HepG2 (cell line): ENCODE measurements around the gene HP1BP3. TPM values are rescaled to one million over a fixed set of nuclear protein-coding genes. Genes with fewer than 3 reads are reported as not detected.

ENCODE experiments used
- GZF1 ChIP-seq: sonication (generic); formaldehyde crosslinking; IDR thresholded peaks from 2 replicates; pipeline ENCODE4 v1.5.1; 2020; ENCODE audit warnings: mild to moderate bottlenecking, missing genetic modification reagents
- MATR3 ChIP-seq: sonication (generic); formaldehyde crosslinking; IDR thresholded peaks from 2 replicates; pipeline ENCODE4 v1.4.0; 2020; ENCODE audit warnings: missing genetic modification reagents
- NR2C2 ChIP-seq: sonication (generic); formaldehyde crosslinking; IDR thresholded peaks from 2 replicates; pipeline ENCODE4 v1.4.0; 2020; ENCODE audit warnings: missing genetic modification reagents, mild to moderate bottlenecking, moderate library complexity, borderline replicate concordance
- PAF1 ChIP-seq: IDR thresholded peaks from 2 replicates; pipeline ENCODE4 v1.6.1; 2016; ENCODE audit warnings: missing genetic modification reagents, missing compliant biosample characterization
- SOX6 ChIP-seq, 2 experiments: fragments of 450-650 bp in 1 of 2; sonication (generic) in 1 of 2; formaldehyde crosslinking in 1 of 2; IDR thresholded peaks; 2 replicates each; pipeline versions ENCODE4 v1.4.0 to v1.6.1; 2017 to 2020; ENCODE audit warnings: antibody characterized with exemption in 1 of 2, mild to moderate bottlenecking in 1 of 2, missing genetic modification reagents in 1 of 2
- ZNF253 ChIP-seq: sonication (generic); formaldehyde crosslinking; IDR thresholded peaks from 2 replicates; pipeline ENCODE4 v1.8.0; 2022; ENCODE audit warnings: mild to moderate bottlenecking, missing genetic modification reagents, borderline replicate concordance
- polyA plus RNA-seq, 8 experiments: library from polyadenylated mRNA; depleted of rRNA in 3 of 8; stranded (reverse) in 7 of 8; unstranded in 1 of 8; fragments of >200 nt; fragmentation: Illumina TruSeq in 4 of 8; extraction: Trizol in 4 of 8; gene quantifications; 2 replicates each; pipeline versions ENCODE4 v1.2.1 to v1.2.3, GENCODE V29; 2011 to 2016; ENCODE audit warnings: low read depth in 4 of 8, missing spikeins in 1 of 8, mixed read lengths in 1 of 8; ENCODE audit not compliant: insufficient read depth in 1 of 8
- total RNA-seq, 5 experiments: library from RNA; depleted of rRNA; stranded (reverse); fragments of >200 nt; fragmentation: Illumina TruSeq; extraction: Trizol; gene quantifications; 2 replicates each; pipeline ENCODE4 v1.2.3, GENCODE V29; 2016; ENCODE audit warnings: low read depth in 1 of 5
- TF ChIP-seq, protein P1 (sequence below): sonication (generic); formaldehyde crosslinking; IDR thresholded peaks from 2 replicates; pipeline ENCODE4 v1.5.0; 2020; ENCODE audit warnings: mild to moderate bottlenecking, missing genetic modification reagents, borderline replicate concordance
- TF ChIP-seq, protein P2 (sequence below), 2 experiments: sonication (generic) in 1 of 2; formaldehyde crosslinking in 1 of 2; IDR thresholded peaks; 2 replicates each; pipeline versions ENCODE4 v1.4.0 to v1.6.1; 2016 to 2020; ENCODE audit warnings: borderline replicate concordance in 1 of 2, low read depth in 1 of 2, mild to moderate bottlenecking in 1 of 2, missing genetic modification reagents in 1 of 2
- TF ChIP-seq, protein P3 (sequence below): sonication (generic); formaldehyde crosslinking; IDR thresholded peaks from 2 replicates; pipeline ENCODE4 v1.4.0; 2020; ENCODE audit warnings: missing genetic modification reagents, borderline replicate concordance
- TF ChIP-seq, protein P4 (sequence below): sonication (generic); formaldehyde crosslinking; IDR thresholded peaks from 2 replicates; pipeline ENCODE4 v1.4.0; 2020; ENCODE audit warnings: missing genetic modification reagents, low read depth, mild to moderate bottlenecking, borderline replicate concordance

The HP1BP3 gene
- total and polyA plus RNA-seq, 2 of the 13 experiments (the other 11 are each of a cell fraction or from before 2014, with no cell fraction given) = 98.5 to 137 TPM

DNA sequence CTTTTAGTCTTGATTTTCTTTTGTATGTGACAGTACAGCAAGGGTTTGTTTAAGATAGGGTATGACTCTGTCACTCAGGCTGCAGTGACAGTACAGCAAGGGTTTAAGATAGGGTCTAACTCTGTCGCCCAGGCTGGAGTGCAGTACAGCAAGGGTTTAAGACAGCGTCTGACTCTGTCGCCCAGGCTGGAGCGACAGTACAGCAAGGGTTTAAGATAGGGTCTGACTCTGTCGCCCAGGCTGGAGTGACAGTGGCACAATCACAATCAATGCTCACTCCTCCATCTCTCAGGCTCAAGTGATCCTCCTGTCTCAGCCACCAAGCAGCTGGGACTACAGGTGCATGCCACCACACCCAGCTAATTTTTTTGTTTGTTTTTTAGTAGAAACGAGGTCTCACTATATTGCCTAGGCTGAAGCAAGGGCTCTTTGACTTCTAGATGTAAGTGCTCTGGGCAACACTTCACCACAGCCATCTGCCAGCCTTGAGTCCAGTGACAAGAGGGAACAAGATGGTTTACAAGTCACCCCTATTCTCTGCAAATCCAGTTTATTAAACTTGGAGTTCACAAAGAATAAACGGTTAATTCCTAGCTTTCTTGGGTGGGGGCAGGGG, 53.6 kb downstream of the HP1BP3 start (continued):
- TF ChIP-seq, protein P1, sequence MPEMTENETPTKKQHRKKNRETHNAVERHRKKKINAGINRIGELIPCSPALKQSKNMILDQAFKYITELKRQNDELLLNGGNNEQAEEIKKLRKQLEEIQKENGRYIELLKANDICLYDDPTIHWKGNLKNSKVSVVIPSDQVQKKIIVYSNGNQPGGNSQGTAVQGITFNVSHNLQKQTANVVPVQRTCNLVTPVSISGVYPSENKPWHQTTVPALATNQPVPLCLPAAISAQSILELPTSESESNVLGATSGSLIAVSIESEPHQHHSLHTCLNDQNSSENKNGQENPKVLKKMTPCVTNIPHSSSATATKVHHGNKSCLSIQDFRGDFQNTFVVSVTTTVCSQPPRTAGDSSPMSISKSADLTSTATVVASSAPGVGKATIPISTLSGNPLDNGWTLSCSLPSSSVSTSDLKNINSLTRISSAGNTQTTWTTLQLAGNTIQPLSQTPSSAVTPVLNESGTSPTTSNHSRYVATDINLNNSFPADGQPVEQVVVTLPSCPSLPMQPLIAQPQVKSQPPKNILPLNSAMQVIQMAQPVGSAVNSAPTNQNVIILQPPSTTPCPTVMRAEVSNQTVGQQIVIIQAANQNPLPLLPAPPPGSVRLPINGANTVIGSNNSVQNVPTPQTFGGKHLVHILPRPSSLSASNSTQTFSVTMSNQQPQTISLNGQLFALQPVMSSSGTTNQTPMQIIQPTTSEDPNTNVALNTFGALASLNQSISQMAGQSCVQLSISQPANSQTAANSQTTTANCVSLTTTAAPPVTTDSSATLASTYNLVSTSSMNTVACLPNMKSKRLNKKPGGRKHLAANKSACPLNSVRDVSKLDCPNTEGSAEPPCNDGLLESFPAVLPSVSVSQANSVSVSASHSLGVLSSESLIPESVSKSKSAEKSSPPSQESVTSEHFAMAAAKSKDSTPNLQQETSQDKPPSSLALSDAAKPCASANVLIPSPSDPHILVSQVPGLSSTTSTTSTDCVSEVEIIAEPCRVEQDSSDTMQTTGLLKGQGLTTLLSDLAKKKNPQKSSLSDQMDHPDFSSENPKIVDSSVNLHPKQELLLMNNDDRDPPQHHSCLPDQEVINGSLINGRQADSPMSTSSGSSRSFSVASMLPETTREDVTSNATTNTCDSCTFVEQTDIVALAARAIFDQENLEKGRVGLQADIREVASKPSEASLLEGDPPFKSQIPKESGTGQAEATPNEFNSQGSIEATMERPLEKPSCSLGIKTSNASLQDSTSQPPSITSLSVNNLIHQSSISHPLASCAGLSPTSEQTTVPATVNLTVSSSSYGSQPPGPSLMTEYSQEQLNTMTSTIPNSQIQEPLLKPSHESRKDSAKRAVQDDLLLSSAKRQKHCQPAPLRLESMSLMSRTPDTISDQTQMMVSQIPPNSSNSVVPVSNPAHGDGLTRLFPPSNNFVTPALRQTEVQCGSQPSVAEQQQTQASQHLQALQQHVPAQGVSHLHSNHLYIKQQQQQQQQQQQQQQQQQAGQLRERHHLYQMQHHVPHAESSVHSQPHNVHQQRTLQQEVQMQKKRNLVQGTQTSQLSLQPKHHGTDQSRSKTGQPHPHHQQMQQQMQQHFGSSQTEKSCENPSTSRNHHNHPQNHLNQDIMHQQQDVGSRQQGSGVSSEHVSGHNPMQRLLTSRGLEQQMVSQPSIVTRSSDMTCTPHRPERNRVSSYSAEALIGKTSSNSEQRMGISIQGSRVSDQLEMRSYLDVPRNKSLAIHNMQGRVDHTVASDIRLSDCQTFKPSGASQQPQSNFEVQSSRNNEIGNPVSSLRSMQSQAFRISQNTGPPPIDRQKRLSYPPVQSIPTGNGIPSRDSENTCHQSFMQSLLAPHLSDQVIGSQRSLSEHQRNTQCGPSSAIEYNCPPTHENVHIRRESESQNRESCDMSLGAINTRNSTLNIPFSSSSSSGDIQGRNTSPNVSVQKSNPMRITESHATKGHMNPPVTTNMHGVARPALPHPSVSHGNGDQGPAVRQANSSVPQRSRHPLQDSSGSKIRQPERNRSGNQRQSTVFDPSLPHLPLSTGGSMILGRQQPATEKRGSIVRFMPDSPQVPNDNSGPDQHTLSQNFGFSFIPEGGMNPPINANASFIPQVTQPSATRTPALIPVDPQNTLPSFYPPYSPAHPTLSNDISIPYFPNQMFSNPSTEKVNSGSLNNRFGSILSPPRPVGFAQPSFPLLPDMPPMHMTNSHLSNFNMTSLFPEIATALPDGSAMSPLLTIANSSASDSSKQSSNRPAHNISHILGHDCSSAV (CRISPR knock-in tag) = no peak
- TF ChIP-seq, protein P2, sequence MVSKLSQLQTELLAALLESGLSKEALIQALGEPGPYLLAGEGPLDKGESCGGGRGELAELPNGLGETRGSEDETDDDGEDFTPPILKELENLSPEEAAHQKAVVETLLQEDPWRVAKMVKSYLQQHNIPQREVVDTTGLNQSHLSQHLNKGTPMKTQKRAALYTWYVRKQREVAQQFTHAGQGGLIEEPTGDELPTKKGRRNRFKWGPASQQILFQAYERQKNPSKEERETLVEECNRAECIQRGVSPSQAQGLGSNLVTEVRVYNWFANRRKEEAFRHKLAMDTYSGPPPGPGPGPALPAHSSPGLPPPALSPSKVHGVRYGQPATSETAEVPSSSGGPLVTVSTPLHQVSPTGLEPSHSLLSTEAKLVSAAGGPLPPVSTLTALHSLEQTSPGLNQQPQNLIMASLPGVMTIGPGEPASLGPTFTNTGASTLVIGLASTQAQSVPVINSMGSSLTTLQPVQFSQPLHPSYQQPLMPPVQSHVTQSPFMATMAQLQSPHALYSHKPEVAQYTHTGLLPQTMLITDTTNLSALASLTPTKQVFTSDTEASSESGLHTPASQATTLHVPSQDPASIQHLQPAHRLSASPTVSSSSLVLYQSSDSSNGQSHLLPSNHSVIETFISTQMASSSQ (IDR thresholded peaks at IDR 0.05; ENCODE audit: low read depth) = no peak
- TF ChIP-seq, protein P2 (CRISPR knock-in tag; IDR thresholded peaks at IDR 0.05; ENCODE audit: borderline replicate concordance) = no peak
- no peak for TF ChIP-seq MATR3
- 0 out of 2 replicates have a peak, but pooled peaks have one; percentile 47 for TF ChIP-seq GZF1 (CRISPR knock-in tag)
- TF ChIP-seq ZNF253 (CRISPR knock-in tag) = no peak
- TF ChIP-seq, protein P3, sequence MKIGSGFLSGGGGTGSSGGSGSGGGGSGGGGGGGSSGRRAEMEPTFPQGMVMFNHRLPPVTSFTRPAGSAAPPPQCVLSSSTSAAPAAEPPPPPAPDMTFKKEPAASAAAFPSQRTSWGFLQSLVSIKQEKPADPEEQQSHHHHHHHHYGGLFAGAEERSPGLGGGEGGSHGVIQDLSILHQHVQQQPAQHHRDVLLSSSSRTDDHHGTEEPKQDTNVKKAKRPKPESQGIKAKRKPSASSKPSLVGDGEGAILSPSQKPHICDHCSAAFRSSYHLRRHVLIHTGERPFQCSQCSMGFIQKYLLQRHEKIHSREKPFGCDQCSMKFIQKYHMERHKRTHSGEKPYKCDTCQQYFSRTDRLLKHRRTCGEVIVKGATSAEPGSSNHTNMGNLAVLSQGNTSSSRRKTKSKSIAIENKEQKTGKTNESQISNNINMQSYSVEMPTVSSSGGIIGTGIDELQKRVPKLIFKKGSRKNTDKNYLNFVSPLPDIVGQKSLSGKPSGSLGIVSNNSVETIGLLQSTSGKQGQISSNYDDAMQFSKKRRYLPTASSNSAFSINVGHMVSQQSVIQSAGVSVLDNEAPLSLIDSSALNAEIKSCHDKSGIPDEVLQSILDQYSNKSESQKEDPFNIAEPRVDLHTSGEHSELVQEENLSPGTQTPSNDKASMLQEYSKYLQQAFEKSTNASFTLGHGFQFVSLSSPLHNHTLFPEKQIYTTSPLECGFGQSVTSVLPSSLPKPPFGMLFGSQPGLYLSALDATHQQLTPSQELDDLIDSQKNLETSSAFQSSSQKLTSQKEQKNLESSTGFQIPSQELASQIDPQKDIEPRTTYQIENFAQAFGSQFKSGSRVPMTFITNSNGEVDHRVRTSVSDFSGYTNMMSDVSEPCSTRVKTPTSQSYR = no peak
- TF ChIP-seq PAF1 (CRISPR knock-in tag) = no peak
- TF ChIP-seq SOX6 (IDR thresholded peaks at IDR 0.05) = no peak
- peak; percentile 36; the same call in 1 of the 2 replicates for TF ChIP-seq SOX6 (CRISPR knock-in tag; IDR thresholded peaks at IDR 0.05)
- TF ChIP-seq, protein P4, sequence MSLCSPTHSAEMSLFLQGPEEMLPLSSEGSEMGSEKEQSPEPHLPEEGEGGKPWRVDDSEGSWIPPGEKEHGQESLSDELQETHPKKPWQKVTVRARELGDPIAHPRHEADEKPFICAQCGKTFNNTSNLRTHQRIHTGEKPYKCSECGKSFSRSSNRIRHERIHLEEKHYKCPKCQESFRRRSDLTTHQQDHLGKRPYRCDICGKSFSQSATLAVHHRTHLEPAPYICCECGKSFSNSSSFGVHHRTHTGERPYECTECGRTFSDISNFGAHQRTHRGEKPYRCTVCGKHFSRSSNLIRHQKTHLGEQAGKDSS (CRISPR knock-in tag) = no peak
- TF ChIP-seq NR2C2 (CRISPR knock-in tag) = peak; percentile 15; the same call in 1 of the 2 replicates
